ENCODE measurements around the gene LVRN. TPM values are rescaled to one million over a fixed set of nuclear protein-coding genes. Genes with fewer than 3 reads are reported as not detected.

LVRN gene
- total and polyA plus RNA-seq, 2 donors from 2014 or later, result not detected

GRCh38 chr5:115948091-115948534 is 14.2 kb upstream of the LVRN start:
- no peaks in the 10 kb centered on the region for H3K9me3 ChIP-seq (ENCODE audit: control insufficient read depth in 2 of 3, insufficient read depth in 1 of 3, low read length in 3 of 3)
- intact Hi-C loops (cut with DNase I), result no loop called here
- no peak for TF ChIP-seq CTCF (IDR thresholded peaks at IDR 0.05; ENCODE audit: borderline replicate concordance, extremely low read depth, insufficient read depth)
- no peak for FAIRE-seq
- H3K4me3 ChIP-seq (ENCODE audit: low read length in 3 of 3), result no peak overlapping the region
- H3K27me3 ChIP-seq (ENCODE audit: control insufficient read depth, insufficient read depth, low read length), result no peaks in the 10 kb centered on the region
- H3K27ac ChIP-seq (ENCODE audit: low read depth in 2 of 2, low read length in 2 of 2), result no peak overlapping the region
- H3K36me3 ChIP-seq (ENCODE audit: control insufficient read depth in 2 of 3, insufficient read depth in 3 of 3, low read length in 3 of 3), result no peaks in the 10 kb centered on the region
- H3K4me1 ChIP-seq (ENCODE audit: control insufficient read depth in 2 of 3, insufficient read depth in 2 of 3, low read depth in 1 of 3, low read length in 3 of 3), result no peaks in the 10 kb centered on the region
- H3K9ac ChIP-seq (ENCODE audit: low read length in 3 of 3), result no peak overlapping the region
- no peak for DNase-seq

GRCh38 chr5:115949096-115949495 is 13.2 kb upstream of the LVRN start:
- intact Hi-C loops (cut with DNase I), result no loop called here
- TF ChIP-seq CTCF (IDR thresholded peaks at IDR 0.05; ENCODE audit: borderline replicate concordance, extremely low read depth, insufficient read depth), result no peak
- Histone ChIP-seq H3K36me3 (ENCODE audit: control insufficient read depth in 2 of 3, insufficient read depth in 3 of 3, low read length in 3 of 3) (no peaks in the 10 kb centered on the region), H3K27ac (ENCODE audit: low read depth in 2 of 2, low read length in 2 of 2) (no peak overlapping the region), H3K9me3 (ENCODE audit: control insufficient read depth in 2 of 3, insufficient read depth in 1 of 3, low read length in 3 of 3) (no peaks in the 10 kb centered on the region), H3K4me1 (ENCODE audit: control insufficient read depth in 2 of 3, insufficient read depth in 2 of 3, low read depth in 1 of 3, low read length in 3 of 3) (no peaks in the 10 kb centered on the region), H3K9ac (ENCODE audit: low read length in 3 of 3) (no peak overlapping the region), H3K27me3 (ENCODE audit: control insufficient read depth, insufficient read depth, low read length) (no peaks in the 10 kb centered on the region), H3K4me3 (ENCODE audit: low read length in 3 of 3) (no peak overlapping the region)
- FAIRE-seq, result no peak
- DNase-seq, result no peak

GRCh38 chr5:115952588-115952987 is 9.7 kb upstream of the LVRN start:
- no peak overlapping the region for H3K9ac ChIP-seq (ENCODE audit: low read length in 3 of 3)
- DNase-seq, result peak in 1 of 5 donors; percentile 6
- no peak overlapping the region for H3K4me3 ChIP-seq (ENCODE audit: low read length in 3 of 3)
- intact Hi-C loops (cut with DNase I), result no loop called here
- TF ChIP-seq CTCF (IDR thresholded peaks at IDR 0.05; ENCODE audit: borderline replicate concordance, extremely low read depth, insufficient read depth), result no peak
- no peaks in the 10 kb centered on the region for H3K36me3 ChIP-seq (ENCODE audit: control insufficient read depth in 2 of 3, insufficient read depth in 3 of 3, low read length in 3 of 3)
- no peaks in the 10 kb centered on the region for H3K9me3 ChIP-seq (ENCODE audit: control insufficient read depth in 2 of 3, insufficient read depth in 1 of 3, low read length in 3 of 3)
- FAIRE-seq, result no peak
- H3K4me1 ChIP-seq (ENCODE audit: control insufficient read depth in 2 of 3, insufficient read depth in 2 of 3, low read depth in 1 of 3, low read length in 3 of 3), result no peaks in the 10 kb centered on the region
- H3K27ac ChIP-seq (ENCODE audit: low read depth in 2 of 2, low read length in 2 of 2), result no peak overlapping the region
- H3K27me3 ChIP-seq (ENCODE audit: control insufficient read depth, insufficient read depth, low read length), result no peaks in the 10 kb centered on the region

GRCh38 chr5:115954144-115954543 is 8.1 kb upstream of the LVRN start:
- DNase-seq (no peak), FAIRE-seq (no peak)
- no peaks in the 10 kb centered on the region for H3K36me3 ChIP-seq (ENCODE audit: control insufficient read depth in 2 of 3, insufficient read depth in 3 of 3, low read length in 3 of 3)
- no peaks in the 10 kb centered on the region for H3K4me1 ChIP-seq (ENCODE audit: control insufficient read depth in 2 of 3, insufficient read depth in 2 of 3, low read depth in 1 of 3, low read length in 3 of 3)
- H3K27ac ChIP-seq (ENCODE audit: low read depth in 2 of 2, low read length in 2 of 2), result no peak overlapping the region
- H3K9ac ChIP-seq (ENCODE audit: low read length in 3 of 3), result no peak overlapping the region
- no peaks in the 10 kb centered on the region for H3K9me3 ChIP-seq (ENCODE audit: control insufficient read depth in 2 of 3, insufficient read depth in 1 of 3, low read length in 3 of 3)
- no peaks in the 10 kb centered on the region for H3K27me3 ChIP-seq (ENCODE audit: control insufficient read depth, insufficient read depth, low read length)
- TF ChIP-seq CTCF (IDR thresholded peaks at IDR 0.05; ENCODE audit: borderline replicate concordance, extremely low read depth, insufficient read depth), result no peak
- intact Hi-C loops (cut with DNase I), result no loop called here
- H3K4me3 ChIP-seq (ENCODE audit: low read length in 3 of 3), result no peak overlapping the region

Data from kidney (tissue), 14 donors.